ENCODE measurements around the gene TEX35.

DNA sequence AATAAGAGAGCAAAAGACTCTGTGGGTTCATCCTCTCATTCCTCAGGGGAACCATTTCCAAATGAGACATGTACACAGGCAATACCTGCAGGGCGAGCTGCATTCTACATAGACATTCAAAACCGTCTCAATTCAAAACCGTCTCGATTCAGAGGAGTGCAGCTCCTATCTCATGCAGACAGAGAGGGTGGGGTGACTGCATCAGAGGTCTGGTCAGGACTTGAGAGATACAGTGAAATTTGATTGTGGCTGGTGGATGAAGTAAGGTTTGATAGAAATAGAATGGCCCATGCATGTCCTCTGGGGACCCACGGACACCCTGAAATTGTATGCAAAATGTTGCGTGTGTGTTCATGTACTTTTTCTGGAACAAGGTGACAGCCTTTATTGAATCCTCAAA, 27.3 kb downstream of the TEX35 start:
- TF ChIP-seq ZNF394 (tag by site-specific recombination; IDR thresholded peaks at IDR 0.05; ENCODE audit: borderline replicate concordance) (no peak), SETDB1 (IDR thresholded peaks at IDR 0.05; ENCODE audit: insufficient read length, low read length) (no peak), ZNF138 (tag by site-specific recombination; IDR thresholded peaks at IDR 0.05; ENCODE audit: borderline replicate concordance) (no peak), ZNF658 (tag by site-specific recombination; IDR thresholded peaks at IDR 0.05) (no peak), ZBTB8A (tag by site-specific recombination; IDR thresholded peaks at IDR 0.05) (no peak), ZNF302 (tag by site-specific recombination; IDR thresholded peaks at IDR 0.05; ENCODE audit: low read depth) (no peak), ZNF561 (tag by site-specific recombination; IDR thresholded peaks at IDR 0.05; ENCODE audit: borderline replicate concordance) (no peak)
- TF ChIP-seq, protein P1, sequence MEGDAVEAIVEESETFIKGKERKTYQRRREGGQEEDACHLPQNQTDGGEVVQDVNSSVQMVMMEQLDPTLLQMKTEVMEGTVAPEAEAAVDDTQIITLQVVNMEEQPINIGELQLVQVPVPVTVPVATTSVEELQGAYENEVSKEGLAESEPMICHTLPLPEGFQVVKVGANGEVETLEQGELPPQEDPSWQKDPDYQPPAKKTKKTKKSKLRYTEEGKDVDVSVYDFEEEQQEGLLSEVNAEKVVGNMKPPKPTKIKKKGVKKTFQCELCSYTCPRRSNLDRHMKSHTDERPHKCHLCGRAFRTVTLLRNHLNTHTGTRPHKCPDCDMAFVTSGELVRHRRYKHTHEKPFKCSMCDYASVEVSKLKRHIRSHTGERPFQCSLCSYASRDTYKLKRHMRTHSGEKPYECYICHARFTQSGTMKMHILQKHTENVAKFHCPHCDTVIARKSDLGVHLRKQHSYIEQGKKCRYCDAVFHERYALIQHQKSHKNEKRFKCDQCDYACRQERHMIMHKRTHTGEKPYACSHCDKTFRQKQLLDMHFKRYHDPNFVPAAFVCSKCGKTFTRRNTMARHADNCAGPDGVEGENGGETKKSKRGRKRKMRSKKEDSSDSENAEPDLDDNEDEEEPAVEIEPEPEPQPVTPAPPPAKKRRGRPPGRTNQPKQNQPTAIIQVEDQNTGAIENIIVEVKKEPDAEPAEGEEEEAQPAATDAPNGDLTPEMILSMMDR (tag by site-specific recombination; IDR thresholded peaks at IDR 0.05), result no peak
- TF ChIP-seq, protein P2, sequence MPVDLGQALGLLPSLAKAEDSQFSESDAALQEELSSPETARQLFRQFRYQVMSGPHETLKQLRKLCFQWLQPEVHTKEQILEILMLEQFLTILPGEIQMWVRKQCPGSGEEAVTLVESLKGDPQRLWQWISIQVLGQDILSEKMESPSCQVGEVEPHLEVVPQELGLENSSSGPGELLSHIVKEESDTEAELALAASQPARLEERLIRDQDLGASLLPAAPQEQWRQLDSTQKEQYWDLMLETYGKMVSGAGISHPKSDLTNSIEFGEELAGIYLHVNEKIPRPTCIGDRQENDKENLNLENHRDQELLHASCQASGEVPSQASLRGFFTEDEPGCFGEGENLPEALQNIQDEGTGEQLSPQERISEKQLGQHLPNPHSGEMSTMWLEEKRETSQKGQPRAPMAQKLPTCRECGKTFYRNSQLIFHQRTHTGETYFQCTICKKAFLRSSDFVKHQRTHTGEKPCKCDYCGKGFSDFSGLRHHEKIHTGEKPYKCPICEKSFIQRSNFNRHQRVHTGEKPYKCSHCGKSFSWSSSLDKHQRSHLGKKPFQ (tag by site-specific recombination; IDR thresholded peaks at IDR 0.05), result no peak
- TF ChIP-seq, protein P3, sequence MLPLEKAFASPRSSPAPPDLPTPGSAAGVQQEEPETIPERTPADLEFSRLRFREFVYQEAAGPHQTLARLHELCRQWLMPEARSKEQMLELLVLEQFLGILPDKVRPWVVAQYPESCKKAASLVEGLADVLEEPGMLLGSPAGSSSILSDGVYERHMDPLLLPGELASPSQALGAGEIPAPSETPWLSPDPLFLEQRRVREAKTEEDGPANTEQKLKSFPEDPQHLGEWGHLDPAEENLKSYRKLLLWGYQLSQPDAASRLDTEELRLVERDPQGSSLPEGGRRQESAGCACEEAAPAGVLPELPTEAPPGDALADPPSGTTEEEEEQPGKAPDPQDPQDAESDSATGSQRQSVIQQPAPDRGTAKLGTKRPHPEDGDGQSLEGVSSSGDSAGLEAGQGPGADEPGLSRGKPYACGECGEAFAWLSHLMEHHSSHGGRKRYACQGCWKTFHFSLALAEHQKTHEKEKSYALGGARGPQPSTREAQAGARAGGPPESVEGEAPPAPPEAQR (tag by site-specific recombination; IDR thresholded peaks at IDR 0.05), result no peak
- TF ChIP-seq, protein P4, sequence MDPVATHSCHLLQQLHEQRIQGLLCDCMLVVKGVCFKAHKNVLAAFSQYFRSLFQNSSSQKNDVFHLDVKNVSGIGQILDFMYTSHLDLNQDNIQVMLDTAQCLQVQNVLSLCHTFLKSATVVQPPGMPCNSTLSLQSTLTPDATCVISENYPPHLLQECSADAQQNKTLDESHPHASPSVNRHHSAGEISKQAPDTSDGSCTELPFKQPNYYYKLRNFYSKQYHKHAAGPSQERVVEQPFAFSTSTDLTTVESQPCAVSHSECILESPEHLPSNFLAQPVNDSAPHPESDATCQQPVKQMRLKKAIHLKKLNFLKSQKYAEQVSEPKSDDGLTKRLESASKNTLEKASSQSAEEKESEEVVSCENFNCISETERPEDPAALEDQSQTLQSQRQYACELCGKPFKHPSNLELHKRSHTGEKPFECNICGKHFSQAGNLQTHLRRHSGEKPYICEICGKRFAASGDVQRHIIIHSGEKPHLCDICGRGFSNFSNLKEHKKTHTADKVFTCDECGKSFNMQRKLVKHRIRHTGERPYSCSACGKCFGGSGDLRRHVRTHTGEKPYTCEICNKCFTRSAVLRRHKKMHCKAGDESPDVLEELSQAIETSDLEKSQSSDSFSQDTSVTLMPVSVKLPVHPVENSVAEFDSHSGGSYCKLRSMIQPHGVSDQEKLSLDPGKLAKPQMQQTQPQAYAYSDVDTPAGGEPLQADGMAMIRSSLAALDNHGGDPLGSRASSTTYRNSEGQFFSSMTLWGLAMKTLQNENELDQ (tag by site-specific recombination; IDR thresholded peaks at IDR 0.05; ENCODE audit: low read depth), result no peak

All from HEK293 (cell line).